H1 (cell line): Measurements from ENCODE around the gene SCAP.

Experiments
- EZH2 ChIP-seq: fragments of 200-600 bp; sonication (generic); IDR thresholded peaks from 2 replicates; pipeline ENCODE4 v1.7.1; 2012; ENCODE audit warnings: low read depth, mild to moderate bottlenecking, moderate library complexity, low read length, inconsistent platforms; ENCODE audit not compliant: severe bottlenecking
- GABPA ChIP-seq: IDR thresholded peaks from 2 replicates; pipeline ENCODE4 v1.6.1; 2011; ENCODE audit warnings: mild to moderate bottlenecking, low read length, moderate library complexity, borderline replicate concordance; ENCODE audit not compliant: insufficient read depth
- RAD21 ChIP-seq, 2 experiments: IDR thresholded peaks in 1 of 2; conservative IDR thresholded peaks in 1 of 2; 2 replicates each; pipeline ENCODE4 v1.6.1; 2011; ENCODE audit warnings: low read depth in 2 of 2, low read length in 2 of 2, improper control_type of control experiment in 1 of 2, inconsistent platforms in 1 of 2, mild to moderate bottlenecking in 1 of 2, moderate library complexity in 1 of 2
- TBP ChIP-seq: IDR thresholded peaks from 2 replicates; pipeline ENCODE4 v1.6.1; 2011; ENCODE audit warnings: low read depth, low read length, improper control_type of control experiment
- YY1 ChIP-seq: IDR thresholded peaks from 2 replicates; pipeline ENCODE4 v1.6.1; 2011; ENCODE audit warnings: low read depth, mild to moderate bottlenecking, low read length
- TF ChIP-seq, protein P1 (sequence below), 3 experiments: IDR thresholded peaks; 1 replicate in 2 of 3; 2 replicates in 1 of 3; pipeline versions ENCODE4 v1.5.1 to v1.6.1; 2011; ENCODE audit warnings: low read length in 3 of 3, mild to moderate bottlenecking in 3 of 3, inconsistent platforms in 2 of 3, low read depth in 1 of 3, moderate library complexity in 1 of 3; ENCODE audit not compliant: insufficient read depth in 1 of 3; ENCODE audit errors: control extremely low read depth in 1 of 3

- TF ChIP-seq YY1 (no peak), GABPA (no peak), EZH2 (no peak), TBP (no peak), RAD21 (IDR thresholded peaks at IDR 0.05 in 1 of 2, conservative IDR thresholded peaks at IDR 0.05 in 1 of 2; ENCODE audit: low read depth in 2 of 2, low read length in 2 of 2) (no peak)
- TF ChIP-seq, protein P1, sequence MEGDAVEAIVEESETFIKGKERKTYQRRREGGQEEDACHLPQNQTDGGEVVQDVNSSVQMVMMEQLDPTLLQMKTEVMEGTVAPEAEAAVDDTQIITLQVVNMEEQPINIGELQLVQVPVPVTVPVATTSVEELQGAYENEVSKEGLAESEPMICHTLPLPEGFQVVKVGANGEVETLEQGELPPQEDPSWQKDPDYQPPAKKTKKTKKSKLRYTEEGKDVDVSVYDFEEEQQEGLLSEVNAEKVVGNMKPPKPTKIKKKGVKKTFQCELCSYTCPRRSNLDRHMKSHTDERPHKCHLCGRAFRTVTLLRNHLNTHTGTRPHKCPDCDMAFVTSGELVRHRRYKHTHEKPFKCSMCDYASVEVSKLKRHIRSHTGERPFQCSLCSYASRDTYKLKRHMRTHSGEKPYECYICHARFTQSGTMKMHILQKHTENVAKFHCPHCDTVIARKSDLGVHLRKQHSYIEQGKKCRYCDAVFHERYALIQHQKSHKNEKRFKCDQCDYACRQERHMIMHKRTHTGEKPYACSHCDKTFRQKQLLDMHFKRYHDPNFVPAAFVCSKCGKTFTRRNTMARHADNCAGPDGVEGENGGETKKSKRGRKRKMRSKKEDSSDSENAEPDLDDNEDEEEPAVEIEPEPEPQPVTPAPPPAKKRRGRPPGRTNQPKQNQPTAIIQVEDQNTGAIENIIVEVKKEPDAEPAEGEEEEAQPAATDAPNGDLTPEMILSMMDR (IDR thresholded peaks at IDR 0.05; ENCODE audit: control extremely low read depth in 1 of 3, insufficient read depth in 1 of 3, low read depth in 1 of 3, low read length in 3 of 3): no peak
Measured at GRCh38 chr3:47414161-47414564, 61.6 kb downstream of the SCAP start.
